Activated T-cell treated with anti-CD3 and anti-CD28 coated beads, Interleukin-2, amount 50 U/mL, for 24 hours (primary cell): ENCODE results near the gene FER.

Source experiments
- DNase-seq: peaks from one replicate; pipeline ENCODE4 v3.0.0-alpha.2; 2020
- H3K27ac Mint-ChIP-seq: 2 replicates; pipeline ENCODE4 v1.8.0; 2020; ENCODE audit warnings: mild to moderate bottlenecking, mixed read lengths
- H3K27me3 Mint-ChIP-seq: 2 replicates; pipeline ENCODE4 v1.8.0; 2020; ENCODE audit warnings: mixed read lengths
- H3K36me3 Mint-ChIP-seq: 2 replicates; pipeline ENCODE4 v1.8.0; 2020; ENCODE audit warnings: low read depth, mixed read lengths
- H3K4me1 Mint-ChIP-seq: 2 replicates; pipeline ENCODE4 v1.8.0; 2020; ENCODE audit warnings: low read depth, mixed read lengths
- H3K4me3 Mint-ChIP-seq: 2 replicates; pipeline ENCODE4 v1.8.0; 2020; ENCODE audit warnings: mild to moderate bottlenecking, moderate library complexity, mixed read lengths
- H3K9me3 Mint-ChIP-seq: 2 replicates; pipeline ENCODE4 v1.8.0; 2020; ENCODE audit warnings: mixed read lengths

FER gene

GRCh38 chr5:108911055-108911454 lies 163.4 kb downstream of the FER start:
- no peak overlapping the region for H3K27ac Mint-ChIP-seq
- peaks cover 13% of the 10 kb centered on the region for H3K36me3 Mint-ChIP-seq
- DNase-seq, result no peak
- H3K4me3 Mint-ChIP-seq, result no peak overlapping the region
- H3K27me3 Mint-ChIP-seq, result no peaks in the 10 kb centered on the region
- peaks cover 4% of the 10 kb centered on the region for H3K4me1 Mint-ChIP-seq
- H3K9me3 Mint-ChIP-seq, result peaks cover 9% of the 10 kb centered on the region

DNA sequence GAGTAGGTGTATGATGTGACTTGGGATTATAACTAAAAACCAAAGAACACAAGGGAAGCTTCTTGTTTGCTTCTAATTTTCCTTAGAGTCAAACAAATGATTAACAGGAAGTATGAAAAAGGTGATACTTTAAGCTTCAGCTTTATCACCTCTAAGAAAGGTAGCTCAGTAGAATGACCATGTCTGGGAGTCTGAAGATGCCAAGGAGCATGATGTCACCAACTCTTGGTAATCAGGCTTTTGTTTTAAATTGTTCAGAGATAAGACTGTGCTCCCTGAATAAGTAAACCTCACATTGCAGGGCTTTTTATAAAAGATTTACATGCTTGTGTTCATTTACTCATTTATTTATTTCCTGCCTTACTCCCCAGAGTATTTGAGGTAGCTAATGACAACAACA lies 169.9 kb downstream of the FER start:
- H3K27me3 Mint-ChIP-seq, result no peaks in the 10 kb centered on the region
- peaks cover 4% of the 10 kb centered on the region for H3K4me1 Mint-ChIP-seq
- H3K27ac Mint-ChIP-seq, result no peak overlapping the region
- peaks cover 1% of the 10 kb centered on the region for H3K36me3 Mint-ChIP-seq
- DNase-seq, result no peak
- no peak overlapping the region for H3K4me3 Mint-ChIP-seq
- no peaks in the 10 kb centered on the region for H3K9me3 Mint-ChIP-seq

DNA sequence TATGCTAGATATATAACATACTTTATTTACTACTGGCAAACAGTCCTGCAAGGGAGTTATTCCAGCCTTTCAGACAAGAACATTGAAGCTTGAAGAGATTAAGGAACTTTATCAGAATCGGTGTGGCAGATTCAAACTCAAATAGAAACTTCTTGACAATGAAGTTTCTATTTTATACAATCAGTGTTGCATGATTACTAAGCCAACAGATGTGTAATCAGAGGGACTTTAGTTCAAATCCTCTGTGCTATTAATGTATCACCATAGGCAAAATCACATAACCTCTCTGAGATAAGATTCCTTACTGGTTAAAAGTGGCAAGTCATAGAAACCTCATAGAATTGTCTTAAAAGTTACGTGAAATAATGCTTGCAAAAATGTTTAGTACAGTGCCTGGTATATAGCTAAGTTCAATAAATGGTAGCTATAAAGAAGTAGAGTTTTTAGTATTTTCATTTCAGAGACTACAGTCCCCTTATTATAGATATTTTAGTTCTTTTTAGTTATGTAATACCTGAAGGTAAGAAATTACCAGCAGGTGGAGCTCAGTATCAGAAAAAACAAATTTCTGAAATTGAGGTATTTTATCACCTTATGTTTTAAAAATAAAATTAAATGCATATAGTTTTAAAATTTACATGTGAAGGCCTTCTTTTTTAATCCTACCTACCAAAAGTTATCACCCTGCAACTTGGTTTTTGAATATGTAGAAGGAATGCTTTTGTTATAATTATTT lies 172.1 kb downstream of the FER start:
- Mint-ChIP-seq H3K4me1 (peaks cover 4% of the 10 kb centered on the region), H3K36me3 (no peaks in the 10 kb centered on the region), H3K27ac (no peak overlapping the region), H3K4me3 (no peak overlapping the region), H3K9me3 (no peaks in the 10 kb centered on the region), H3K27me3 (no peaks in the 10 kb centered on the region)
- no peak for DNase-seq

DNA sequence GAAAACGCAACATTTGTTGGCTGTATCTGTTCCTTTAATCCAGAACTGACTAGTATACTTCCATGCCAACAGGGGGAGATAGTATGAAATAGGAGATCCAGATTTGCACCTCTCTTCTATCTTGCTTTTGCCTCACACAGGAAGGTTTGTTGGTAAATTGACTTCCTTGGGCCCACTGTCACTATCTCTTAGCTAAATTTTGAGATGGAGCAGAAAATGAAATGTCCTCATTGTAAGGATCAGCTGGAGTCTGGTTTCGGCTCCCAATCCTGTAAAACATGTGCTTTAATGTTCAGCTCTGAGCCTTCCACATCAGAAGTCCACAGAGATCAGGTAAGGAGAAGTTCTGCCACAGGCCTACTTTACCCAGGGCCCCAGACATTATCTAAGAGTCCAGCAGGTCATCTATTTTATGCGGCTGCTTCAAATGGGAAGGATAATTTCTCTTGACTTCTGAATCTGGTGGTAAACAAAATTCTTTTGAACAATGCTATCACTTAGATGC lies 176.8 kb downstream of the FER start:
- H3K27ac Mint-ChIP-seq, result no peak overlapping the region
- peaks cover 3% of the 10 kb centered on the region for H3K4me1 Mint-ChIP-seq
- H3K27me3 Mint-ChIP-seq, result no peaks in the 10 kb centered on the region
- H3K9me3 Mint-ChIP-seq, result no peaks in the 10 kb centered on the region
- no peak for DNase-seq
- H3K36me3 Mint-ChIP-seq, result no peaks in the 10 kb centered on the region
- peak overlapping the region; percentile 37 for H3K4me3 Mint-ChIP-seq

GRCh38 chr5:108925073-108925472 lies 177.4 kb downstream of the FER start:
- Mint-ChIP-seq H3K4me3 (no peak overlapping the region), H3K36me3 (no peaks in the 10 kb centered on the region), H3K9me3 (no peaks in the 10 kb centered on the region), H3K27me3 (no peaks in the 10 kb centered on the region), H3K27ac (no peak overlapping the region), H3K4me1 (no peaks in the 10 kb centered on the region)
- no peak for DNase-seq

- H3K27me3 Mint-ChIP-seq, result no peaks in the 10 kb centered on the region
Measured at GRCh38 chr5:108930107-108930506, 182.4 kb downstream of the FER start.

DNA sequence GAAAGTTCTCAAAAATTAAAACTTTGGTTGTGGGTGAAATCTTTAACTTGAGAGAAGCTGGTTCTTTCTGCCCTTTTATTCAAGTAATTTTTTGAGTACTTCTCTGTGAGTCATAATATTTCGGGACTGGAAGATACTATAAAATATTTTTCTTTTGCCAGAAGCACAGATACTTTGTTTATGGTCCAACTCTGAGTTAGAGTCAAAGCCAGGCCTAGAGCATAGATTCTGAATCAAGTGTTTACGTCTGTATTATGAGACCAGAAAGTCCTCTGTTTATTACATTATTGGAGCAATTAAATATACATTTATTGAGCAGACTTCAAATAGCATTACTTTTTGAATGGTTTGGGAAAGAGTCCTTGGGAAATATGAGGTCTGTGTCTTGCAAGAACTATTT lies 187.9 kb downstream of the FER start:
- no peak overlapping the region for H3K27ac Mint-ChIP-seq
- H3K9me3 Mint-ChIP-seq, result peaks cover 3% of the 10 kb centered on the region

More at GRCh38 chr5:108930107-108930506, 182.4 kb downstream of the FER start:
- H3K9me3 Mint-ChIP-seq, result peaks cover 3% of the 10 kb centered on the region
- H3K27ac Mint-ChIP-seq, result no peak overlapping the region
- no peak for DNase-seq
- H3K4me1 Mint-ChIP-seq, result no peaks in the 10 kb centered on the region
- H3K4me3 Mint-ChIP-seq, result no peak overlapping the region
- H3K36me3 Mint-ChIP-seq, result peaks cover 17% of the 10 kb centered on the region

GRCh38 chr5:108937221-108937620 lies 189.5 kb downstream of the FER start:
- Mint-ChIP-seq H3K9me3 (peaks cover under 1% of the 10 kb centered on the region), H3K27ac (no peak overlapping the region), H3K36me3 (peaks cover 9% of the 10 kb centered on the region), H3K4me1 (peaks cover 4% of the 10 kb centered on the region), H3K27me3 (no peaks in the 10 kb centered on the region), H3K4me3 (no peak overlapping the region)
- DNase-seq, result no peak

More for the DNA sequence above, 187.9 kb downstream of the FER start:
- DNase-seq, result no peak
- Mint-ChIP-seq H3K27me3 (no peaks in the 10 kb centered on the region), H3K4me1 (peaks cover 4% of the 10 kb centered on the region), H3K4me3 (no peak overlapping the region), H3K36me3 (peaks cover 17% of the 10 kb centered on the region)

GRCh38 chr5:108940506-108940905 lies 192.8 kb downstream of the FER start:
- Mint-ChIP-seq H3K27ac (no peak overlapping the region), H3K4me3 (no peak overlapping the region), H3K9me3 (no peaks in the 10 kb centered on the region), H3K36me3 (no peaks in the 10 kb centered on the region), H3K27me3 (no peaks in the 10 kb centered on the region), H3K4me1 (peaks cover 4% of the 10 kb centered on the region)
- DNase-seq, result no peak

GRCh38 chr5:108941746-108942145 lies 194.0 kb downstream of the FER start:
- no peaks in the 10 kb centered on the region for H3K36me3 Mint-ChIP-seq
- peaks cover 4% of the 10 kb centered on the region for H3K4me1 Mint-ChIP-seq

GRCh38 chr5:108942701-108943100 lies 195.0 kb downstream of the FER start:
- Mint-ChIP-seq H3K4me3 (no peak overlapping the region), H3K9me3 (no peaks in the 10 kb centered on the region), H3K27me3 (no peaks in the 10 kb centered on the region), H3K4me1 (peaks cover 4% of the 10 kb centered on the region), H3K27ac (no peak overlapping the region), H3K36me3 (peaks cover 6% of the 10 kb centered on the region)
- DNase-seq, result no peak

More at GRCh38 chr5:108941746-108942145, 194.0 kb downstream of the FER start:
- no peak for DNase-seq
- H3K27ac Mint-ChIP-seq, result no peak overlapping the region
- no peaks in the 10 kb centered on the region for H3K9me3 Mint-ChIP-seq
- H3K27me3 Mint-ChIP-seq, result no peaks in the 10 kb centered on the region
- H3K4me3 Mint-ChIP-seq, result no peak overlapping the region

- Mint-ChIP-seq H3K4me1 (peaks cover 4% of the 10 kb centered on the region), H3K27me3 (no peaks in the 10 kb centered on the region)
Measured at GRCh38 chr5:108945094-108945493, 197.4 kb downstream of the FER start.

GRCh38 chr5:108946008-108946407 lies 198.3 kb downstream of the FER start:
- DNase-seq, result no peak
- Mint-ChIP-seq H3K27me3 (no peaks in the 10 kb centered on the region), H3K4me3 (no peak overlapping the region), H3K27ac (no peak overlapping the region), H3K9me3 (no peaks in the 10 kb centered on the region), H3K4me1 (no peaks in the 10 kb centered on the region), H3K36me3 (peaks cover 6% of the 10 kb centered on the region)

More at GRCh38 chr5:108945094-108945493, 197.4 kb downstream of the FER start:
- Mint-ChIP-seq H3K4me3 (no peak overlapping the region), H3K9me3 (no peaks in the 10 kb centered on the region), H3K36me3 (peaks cover 6% of the 10 kb centered on the region), H3K27ac (no peak overlapping the region)
- no peak for DNase-seq

- DNase-seq, result no peak
- Mint-ChIP-seq H3K36me3 (peaks cover 6% of the 10 kb centered on the region), H3K4me3 (no peak overlapping the region), H3K27me3 (no peaks in the 10 kb centered on the region), H3K27ac (no peak overlapping the region), H3K4me1 (no peaks in the 10 kb centered on the region), H3K9me3 (no peaks in the 10 kb centered on the region)
Measured at GRCh38 chr5:108947164-108947563, 199.5 kb downstream of the FER start.

GRCh38 chr5:108950276-108950675 lies 202.6 kb downstream of the FER start:
- no peak for DNase-seq
- peaks cover 6% of the 10 kb centered on the region for H3K36me3 Mint-ChIP-seq
- H3K4me1 Mint-ChIP-seq, result no peaks in the 10 kb centered on the region
- no peak overlapping the region for H3K4me3 Mint-ChIP-seq
- no peaks in the 10 kb centered on the region for H3K9me3 Mint-ChIP-seq
- H3K27ac Mint-ChIP-seq, result no peak overlapping the region
- H3K27me3 Mint-ChIP-seq, result no peaks in the 10 kb centered on the region
